ENCODE results near the gene BTLA.
"Not testable (repeated sequence)": the region's sequence is repeated elsewhere in the genome, so short reads cannot be mapped to it uniquely, and the experiment has no call there.

DNA sequence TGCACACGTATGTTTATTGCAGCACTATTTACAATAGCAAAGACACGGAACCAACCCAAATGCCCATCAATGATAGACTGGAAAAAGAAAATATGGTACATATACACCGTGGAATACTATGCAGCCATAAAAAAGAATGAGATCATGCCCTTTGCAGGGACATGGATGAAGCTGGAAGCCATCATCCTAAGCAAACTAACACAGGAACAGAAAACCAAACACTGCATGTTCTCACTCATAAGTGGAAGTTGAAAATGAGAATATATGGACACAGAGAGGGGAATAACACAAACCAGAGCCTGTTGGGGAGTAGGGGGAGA is 4.9 kb downstream of the BTLA start:
- not testable (repeated sequence) for TF ChIP-seq HIC1 (tag by site-specific recombination; IDR thresholded peaks at IDR 0.05); ZNF777 (tag by site-specific recombination; IDR thresholded peaks at IDR 0.05; ENCODE audit: borderline replicate concordance); ZNF350 (tag by site-specific recombination; IDR thresholded peaks at IDR 0.05); ZNF707 (tag by site-specific recombination; IDR thresholded peaks at IDR 0.05); CTCF (tag by site-specific recombination; IDR thresholded peaks at IDR 0.05); ZNF211 (tag by site-specific recombination; IDR thresholded peaks at IDR 0.05; ENCODE audit: low read depth)
